Neutrophil (primary cell): ENCODE measurements around the gene BAHCC1.

Experiments
- H3K27ac ChIP-seq: fragments of 200-600 bp; sonication (generic); 2 replicates; pipeline ENCODE4 v1.5.1; 2016; ENCODE audit warnings: mild to moderate bottlenecking, moderate library complexity
- H3K27me3 ChIP-seq: fragments of 200-600 bp; sonication (generic); 2 replicates; pipeline ENCODE4 v1.6.0; 2016; ENCODE audit warnings: mild to moderate bottlenecking
- H3K36me3 ChIP-seq: fragments of 200-600 bp; sonication (generic); 2 replicates; pipeline ENCODE4 v1.5.1; 2017
- H3K4me1 ChIP-seq, 2 experiments: fragments of 200-600 bp in 1 of 2; sonication (generic) in 1 of 2; 1 replicate in 1 of 2; 2 replicates in 1 of 2; pipeline versions ENCODE4 v1.5.1 to v1.6.1; 2013 to 2016; ENCODE audit warnings: low read depth in 1 of 2, low read length in 1 of 2, mild to moderate bottlenecking in 1 of 2, moderate library complexity in 1 of 2; ENCODE audit not compliant: control insufficient read depth in 1 of 2, insufficient read depth in 1 of 2
- H3K4me3 ChIP-seq, 2 experiments: fragments of 200-600 bp in 1 of 2; sonication (generic) in 1 of 2; 1 replicate in 1 of 2; 2 replicates in 1 of 2; pipeline ENCODE4 v1.5.1; 2013 to 2016; ENCODE audit warnings: low read depth in 1 of 2, low read length in 1 of 2, mild to moderate bottlenecking in 1 of 2, moderate library complexity in 1 of 2
- H3K9me3 ChIP-seq: fragments of 200-600 bp; sonication (generic); 2 replicates; pipeline ENCODE4 v1.5.1; 2016
- CTCF ChIP-seq: fragments of 200-600 bp; sonication (generic); IDR thresholded peaks from 2 replicates; pipeline ENCODE4 v1.5.1; 2016; ENCODE audit warnings: antibody characterized with exemption

Gene BAHCC1

GRCh38 chr17:81510785-81511553 is 115.7 kb downstream of the BAHCC1 start:
- peaks cover 52 to 60% of the 10 kb centered on the region in 2 experiments for H3K4me1 ChIP-seq
- H3K27ac ChIP-seq, result peak overlapping the region; percentile 95
- H3K9me3 ChIP-seq, result no peaks in the 10 kb centered on the region
- no peaks in the 10 kb centered on the region for H3K27me3 ChIP-seq
- H3K36me3 ChIP-seq, result peaks cover 41% of the 10 kb centered on the region
- H3K4me3 ChIP-seq, result peak overlapping the region; percentile 88 to 100
- no peak for TF ChIP-seq CTCF

GRCh38 chr17:81511554-81511803 is 116.2 kb downstream of the BAHCC1 start:
- Histone ChIP-seq H3K27me3 (no peaks in the 10 kb centered on the region), H3K36me3 (peaks cover 41% of the 10 kb centered on the region), H3K4me3 (peak overlapping the region; percentile 88 to 100), H3K9me3 (no peaks in the 10 kb centered on the region), H3K4me1 (peaks cover 57 to 65% of the 10 kb centered on the region in 2 experiments), H3K27ac (peak overlapping the region; percentile 95)
- no peak for TF ChIP-seq CTCF

GRCh38 chr17:81511804-81512561 is 116.7 kb downstream of the BAHCC1 start:
- Histone ChIP-seq H3K4me3 (peak overlapping the region; percentile 88 to 100), H3K27ac (peak overlapping the region; percentile 95), H3K4me1 (peaks cover 62 to 70% of the 10 kb centered on the region in 2 experiments), H3K36me3 (peaks cover 41% of the 10 kb centered on the region), H3K9me3 (no peaks in the 10 kb centered on the region), H3K27me3 (no peaks in the 10 kb centered on the region)
- no peak for TF ChIP-seq CTCF

GRCh38 chr17:81512562-81513371 is 117.5 kb downstream of the BAHCC1 start, which contains the start of gene ACTG1:
Gene ACTG1 (minus strand): TSS chr17:81512799. CDS start chr17:81512354, 445 bp downstream.
- peaks cover 41% of the 10 kb centered on the region for H3K36me3 ChIP-seq
- H3K4me3 ChIP-seq, result peak within 1 kb of the TSS; percentile 88 to 100
- no peaks in the 10 kb centered on the region for H3K9me3 ChIP-seq
- peaks cover 64 to 75% of the 10 kb centered on the region in 2 experiments for H3K4me1 ChIP-seq
- H3K27ac ChIP-seq, result peak within 1 kb of the TSS; percentile 95
- H3K27me3 ChIP-seq, result peaks cover under 1% of the 10 kb centered on the region
- no peak for TF ChIP-seq CTCF

- Histone ChIP-seq H3K36me3 (peaks cover 41% of the 10 kb centered on the region), H3K9me3 (no peaks in the 10 kb centered on the region), H3K4me1 (peaks cover 70 to 81% of the 10 kb centered on the region in 2 experiments), H3K27me3 (peaks cover 7% of the 10 kb centered on the region), H3K27ac (peak overlapping the region; percentile 95), H3K4me3 (peak overlapping the region; percentile 88 to 100)
- no peak for TF ChIP-seq CTCF
Observed at GRCh38 chr17:81513372-81513752, 118.1 kb downstream of the BAHCC1 start.
